Osteocyte (in vitro differentiated cells): ENCODE measurements around the gene BCAR1. TPM values are rescaled to one million over a fixed set of nuclear protein-coding genes. Genes with fewer than 3 reads are reported as not detected.
A peak's percentile ranks its signal among the peaks of the same experiment; 100 is the strongest.

Experiments used
- DNase-seq: peaks from one replicate; pipeline ENCODE4 v3.0.0; 2021; ENCODE audit warnings: mixed read lengths; ENCODE audit not compliant: unreplicated experiment; ENCODE audit errors: extremely low spot score
- H3K27ac Mint-ChIP-seq: one replicate; pipeline ENCODE4 v1.8.0; 2021; ENCODE audit warnings: mild to moderate bottlenecking, mixed read lengths; ENCODE audit not compliant: unreplicated experiment
- H3K27me3 Mint-ChIP-seq: one replicate; pipeline ENCODE4 v1.8.0; 2021; ENCODE audit warnings: mixed read lengths; ENCODE audit not compliant: unreplicated experiment
- H3K36me3 Mint-ChIP-seq: one replicate; pipeline ENCODE4 v1.8.0; 2021; ENCODE audit warnings: mixed read lengths; ENCODE audit not compliant: unreplicated experiment
- H3K4me1 Mint-ChIP-seq: one replicate; pipeline ENCODE4 v1.8.0; 2021; ENCODE audit warnings: mixed read lengths; ENCODE audit not compliant: unreplicated experiment
- H3K4me3 Mint-ChIP-seq: one replicate; pipeline ENCODE4 v1.8.0; 2021; ENCODE audit warnings: mild to moderate bottlenecking, moderate library complexity, mixed read lengths; ENCODE audit not compliant: unreplicated experiment
- H3K9me3 Mint-ChIP-seq: one replicate; pipeline ENCODE4 v1.8.0; 2021; ENCODE audit warnings: mixed read lengths; ENCODE audit not compliant: unreplicated experiment
- long read RNA-seq: library from polyadenylated mRNA; unstranded; transcript quantifications from one replicate; pipeline ENCODE4 v2.0.0, GENCODE V29; 2021
- total RNA-seq: library from RNA; stranded (reverse); gene quantifications from 2 replicates; pipeline ENCODE4 v1.2.1, GENCODE V29; 2021
- TF ChIP-seq, protein P1 (sequence below): fragments of 200-600 bp; sonication (generic); IDR thresholded peaks from 2 replicates; pipeline ENCODE4 v1.5.0; 2021; ENCODE audit warnings: antibody characterized with exemption, mild to moderate bottlenecking, moderate library complexity

BCAR1 gene, protein sequence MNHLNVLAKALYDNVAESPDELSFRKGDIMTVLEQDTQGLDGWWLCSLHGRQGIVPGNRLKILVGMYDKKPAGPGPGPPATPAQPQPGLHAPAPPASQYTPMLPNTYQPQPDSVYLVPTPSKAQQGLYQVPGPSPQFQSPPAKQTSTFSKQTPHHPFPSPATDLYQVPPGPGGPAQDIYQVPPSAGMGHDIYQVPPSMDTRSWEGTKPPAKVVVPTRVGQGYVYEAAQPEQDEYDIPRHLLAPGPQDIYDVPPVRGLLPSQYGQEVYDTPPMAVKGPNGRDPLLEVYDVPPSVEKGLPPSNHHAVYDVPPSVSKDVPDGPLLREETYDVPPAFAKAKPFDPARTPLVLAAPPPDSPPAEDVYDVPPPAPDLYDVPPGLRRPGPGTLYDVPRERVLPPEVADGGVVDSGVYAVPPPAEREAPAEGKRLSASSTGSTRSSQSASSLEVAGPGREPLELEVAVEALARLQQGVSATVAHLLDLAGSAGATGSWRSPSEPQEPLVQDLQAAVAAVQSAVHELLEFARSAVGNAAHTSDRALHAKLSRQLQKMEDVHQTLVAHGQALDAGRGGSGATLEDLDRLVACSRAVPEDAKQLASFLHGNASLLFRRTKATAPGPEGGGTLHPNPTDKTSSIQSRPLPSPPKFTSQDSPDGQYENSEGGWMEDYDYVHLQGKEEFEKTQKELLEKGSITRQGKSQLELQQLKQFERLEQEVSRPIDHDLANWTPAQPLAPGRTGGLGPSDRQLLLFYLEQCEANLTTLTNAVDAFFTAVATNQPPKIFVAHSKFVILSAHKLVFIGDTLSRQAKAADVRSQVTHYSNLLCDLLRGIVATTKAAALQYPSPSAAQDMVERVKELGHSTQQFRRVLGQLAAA
- 126 and 138 TPM in 2 replicates for total RNA-seq
- long read RNA-seq, partial matches to known transcripts: 1 of 4 reads
- long read RNA-seq, other reads (novel, unspliced or antisense): 0 of 4 reads

DNA sequence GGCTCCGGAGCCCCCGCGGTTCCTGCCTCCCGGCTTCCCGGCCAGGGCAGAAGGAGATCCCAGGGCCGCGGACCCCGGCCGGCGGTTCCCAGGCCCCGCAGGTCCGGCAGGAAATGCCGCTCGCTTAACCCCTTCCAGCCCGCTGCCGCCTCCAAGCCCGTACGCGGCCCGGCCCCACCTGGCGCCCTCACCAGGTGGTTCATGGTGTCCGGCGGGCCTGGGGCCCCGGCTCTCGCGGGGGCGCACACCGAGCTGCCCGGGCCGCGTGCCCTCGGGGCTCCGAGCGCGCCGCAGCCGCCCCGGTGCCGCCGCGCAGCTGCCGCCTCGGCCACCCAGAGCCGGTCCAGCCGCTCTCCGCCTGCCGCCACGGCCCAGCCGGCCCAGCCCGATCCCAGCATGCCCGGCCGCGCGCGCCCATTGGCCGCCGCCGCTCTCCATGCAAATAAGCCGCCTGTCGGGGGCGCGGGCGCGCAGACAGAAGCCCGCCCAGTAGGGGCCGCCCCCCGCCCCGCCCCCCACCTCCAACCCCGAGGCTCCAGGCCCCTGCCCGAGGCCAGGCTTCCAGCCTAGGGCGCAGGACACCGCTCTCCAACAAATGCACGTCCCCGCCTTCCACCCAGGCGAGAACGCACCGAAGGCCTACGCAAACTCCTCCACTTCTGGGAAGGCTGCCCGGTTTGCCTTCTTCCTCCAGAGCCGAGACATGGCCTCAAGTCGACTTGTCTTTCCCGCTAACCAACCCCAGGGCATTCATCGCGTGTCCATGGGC lies at the start of gene BCAR1:
Gene BCAR1, minus strand, starts transcription at position 345 of the 769 bp plus-strand sequence. Its CDS starts 142 bp downstream, at position 203.
- Mint-ChIP-seq H3K4me3 (peak within 1 kb of the TSS; percentile 86), H3K27me3 (no peaks in the 10 kb centered on the region), H3K36me3 (no peaks in the 10 kb centered on the region), H3K9me3 (no peaks in the 10 kb centered on the region), H3K4me1 (peaks cover 89% of the 10 kb centered on the region), H3K27ac (peak within 1 kb of the TSS; percentile 94)
- TF ChIP-seq, protein P1, sequence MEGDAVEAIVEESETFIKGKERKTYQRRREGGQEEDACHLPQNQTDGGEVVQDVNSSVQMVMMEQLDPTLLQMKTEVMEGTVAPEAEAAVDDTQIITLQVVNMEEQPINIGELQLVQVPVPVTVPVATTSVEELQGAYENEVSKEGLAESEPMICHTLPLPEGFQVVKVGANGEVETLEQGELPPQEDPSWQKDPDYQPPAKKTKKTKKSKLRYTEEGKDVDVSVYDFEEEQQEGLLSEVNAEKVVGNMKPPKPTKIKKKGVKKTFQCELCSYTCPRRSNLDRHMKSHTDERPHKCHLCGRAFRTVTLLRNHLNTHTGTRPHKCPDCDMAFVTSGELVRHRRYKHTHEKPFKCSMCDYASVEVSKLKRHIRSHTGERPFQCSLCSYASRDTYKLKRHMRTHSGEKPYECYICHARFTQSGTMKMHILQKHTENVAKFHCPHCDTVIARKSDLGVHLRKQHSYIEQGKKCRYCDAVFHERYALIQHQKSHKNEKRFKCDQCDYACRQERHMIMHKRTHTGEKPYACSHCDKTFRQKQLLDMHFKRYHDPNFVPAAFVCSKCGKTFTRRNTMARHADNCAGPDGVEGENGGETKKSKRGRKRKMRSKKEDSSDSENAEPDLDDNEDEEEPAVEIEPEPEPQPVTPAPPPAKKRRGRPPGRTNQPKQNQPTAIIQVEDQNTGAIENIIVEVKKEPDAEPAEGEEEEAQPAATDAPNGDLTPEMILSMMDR: peak; percentile 30
- peak; percentile 95 for DNase-seq

DNA sequence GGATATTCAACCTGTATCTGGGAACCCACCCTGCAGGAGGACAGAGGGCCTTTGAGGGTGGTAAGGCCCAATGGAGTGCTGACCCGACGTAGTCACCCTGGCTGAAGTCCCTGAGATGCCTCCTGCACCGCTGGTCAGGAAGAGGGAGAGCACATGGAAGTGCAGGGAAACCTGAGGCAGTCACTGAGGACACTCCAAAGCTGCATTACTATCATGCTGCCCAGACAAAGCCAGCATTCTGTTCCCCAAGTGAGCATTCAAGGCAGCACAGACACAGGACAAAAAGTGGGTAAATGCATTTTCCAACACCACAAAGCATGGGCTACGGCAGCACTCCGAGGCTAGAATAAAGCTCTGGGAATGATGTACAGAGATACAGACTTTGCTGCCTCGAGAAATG lies 46.8 kb upstream of the BCAR1 start:
- H3K9me3 Mint-ChIP-seq: no peaks in the 10 kb centered on the region
- no peak overlapping the region for H3K27ac Mint-ChIP-seq
- no peaks in the 10 kb centered on the region for H3K27me3 Mint-ChIP-seq
- H3K4me3 Mint-ChIP-seq: no peak overlapping the region
- TF ChIP-seq, protein P1: no peak
- H3K36me3 Mint-ChIP-seq: peaks cover 48% of the 10 kb centered on the region
- DNase-seq: no peak
- peaks cover 7% of the 10 kb centered on the region for H3K4me1 Mint-ChIP-seq

DNA sequence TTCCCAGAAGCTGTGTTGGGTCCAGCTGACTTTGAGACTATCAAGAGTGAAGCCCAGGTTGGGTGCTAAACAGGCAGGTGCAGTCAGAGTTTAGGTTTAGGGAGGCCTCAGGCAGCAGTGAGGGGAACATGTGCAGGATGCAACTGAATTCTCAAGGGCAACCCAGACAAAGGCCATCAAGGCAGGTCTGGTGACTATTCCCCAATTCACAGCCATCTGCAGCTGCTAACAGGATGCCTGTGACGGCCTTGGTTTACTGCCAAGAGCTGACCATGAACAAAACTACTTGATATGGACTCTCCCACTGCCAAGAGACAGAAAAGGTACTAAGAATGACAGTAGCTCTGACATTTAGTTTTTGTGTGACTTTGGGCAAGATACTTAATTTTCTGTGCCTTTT lies 45.2 kb upstream of the BCAR1 start:
- DNase-seq: no peak
- Mint-ChIP-seq H3K27me3 (no peaks in the 10 kb centered on the region), H3K36me3 (peaks cover 50% of the 10 kb centered on the region), H3K4me1 (peaks cover 3% of the 10 kb centered on the region), H3K9me3 (no peaks in the 10 kb centered on the region), H3K27ac (no peak overlapping the region), H3K4me3 (no peak overlapping the region)
- TF ChIP-seq, protein P1: no peak

DNA sequence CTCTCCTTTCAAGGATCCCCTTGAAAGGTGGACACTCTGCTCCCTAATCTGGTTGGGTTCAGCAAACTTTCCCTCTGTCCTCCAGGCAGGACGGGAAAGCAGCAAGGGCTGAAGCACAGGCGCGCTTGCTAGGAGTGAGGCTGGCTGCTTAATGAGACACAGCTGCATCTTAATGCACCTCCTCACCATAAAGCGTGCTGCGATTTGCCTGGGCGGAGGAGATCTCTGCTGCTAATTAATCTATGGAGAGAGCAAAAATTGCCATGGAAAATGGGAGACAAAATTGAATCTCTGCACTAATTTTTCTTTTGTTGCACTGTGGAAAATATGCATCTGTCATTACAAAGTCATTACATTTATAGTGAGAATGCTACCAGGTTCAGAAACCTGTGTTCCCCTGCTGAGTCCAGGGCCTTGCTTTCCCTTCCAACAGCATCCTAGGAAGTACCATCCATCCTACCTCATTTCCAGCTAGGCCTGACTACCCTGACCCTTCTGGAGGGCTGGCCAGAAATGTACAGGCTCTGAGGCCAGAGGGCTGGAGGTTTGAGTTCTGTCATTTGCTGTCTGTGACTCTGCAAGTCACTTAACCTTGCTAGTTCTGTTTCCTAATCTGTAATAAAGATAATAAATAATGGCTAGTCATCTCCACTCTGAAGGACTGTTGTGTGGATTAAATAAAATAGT lies 43.5 kb upstream of the BCAR1 start:
- Mint-ChIP-seq H3K4me3 (no peak overlapping the region), H3K27ac (peak overlapping the region; percentile 8), H3K27me3 (no peaks in the 10 kb centered on the region), H3K4me1 (peaks cover 3% of the 10 kb centered on the region), H3K36me3 (peaks cover 47% of the 10 kb centered on the region), H3K9me3 (no peaks in the 10 kb centered on the region)
- no peak for DNase-seq
- TF ChIP-seq, protein P1: no peak
